KMS-11 (cell line): ENCODE data around the gene EML6.

Experiments
- H2AFZ ChIP-seq: fragments of 200-600 bp; sonication (generic); 2 replicates; pipeline ENCODE4 v1.6.1; 2016; ENCODE audit warnings: antibody characterized with exemption, mixed run types, low read depth
- H3K27ac ChIP-seq: fragments of 200-600 bp; sonication (generic); 2 replicates; pipeline ENCODE4 v1.6.1; 2016; ENCODE audit warnings: mild to moderate bottlenecking, mixed run types
- H3K27me3 ChIP-seq: fragments of 200-600 bp; sonication (generic); 2 replicates; pipeline ENCODE4 v1.6.1; 2017; ENCODE audit warnings: mild to moderate bottlenecking, low read depth, mixed run types, moderate library complexity; ENCODE audit not compliant: insufficient read depth
- H3K36me3 ChIP-seq: fragments of 200-600 bp; sonication (generic); 2 replicates; pipeline ENCODE4 v1.6.1; 2017; ENCODE audit warnings: mild to moderate bottlenecking, mixed run types; ENCODE audit not compliant: insufficient read depth
- H3K4me1 ChIP-seq: fragments of 200-600 bp; sonication (generic); 2 replicates; pipeline ENCODE4 v1.6.1; 2016; ENCODE audit warnings: mild to moderate bottlenecking, low read depth, mixed run types; ENCODE audit not compliant: poor library complexity, severe bottlenecking
- H3K4me2 ChIP-seq: fragments of 200-600 bp; sonication (generic); 2 replicates; pipeline ENCODE4 v1.7.0; 2016; ENCODE audit warnings: mild to moderate bottlenecking, mixed run types
- H3K4me3 ChIP-seq: fragments of 200-600 bp; sonication (generic); IDR thresholded peaks from 2 replicates; pipeline ENCODE4 v1.6.1; 2017; ENCODE audit warnings: low read depth, low read length, mixed read lengths; ENCODE audit not compliant: insufficient read depth
- H3K79me2 ChIP-seq: fragments of 200-600 bp; sonication (generic); 2 replicates; pipeline ENCODE4 v1.6.1; 2016; ENCODE audit warnings: low read depth, mixed run types; ENCODE audit not compliant: insufficient read depth
- H3K9ac ChIP-seq: fragments of 200-600 bp; sonication (generic); 2 replicates; pipeline ENCODE4 v1.6.1; 2016; ENCODE audit warnings: mild to moderate bottlenecking, mixed run types
- H4K20me1 ChIP-seq: fragments of 200-600 bp; sonication (generic); 2 replicates; pipeline ENCODE4 v1.6.1; 2016; ENCODE audit warnings: mild to moderate bottlenecking, mixed run types; ENCODE audit not compliant: insufficient read depth
- TF ChIP-seq, protein P1 (sequence below): fragments of 200-600 bp; sonication (generic); conservative IDR thresholded peaks from 2 replicates; pipeline ENCODE4 v1.6.1; 2017; ENCODE audit warnings: low read depth, mild to moderate bottlenecking, antibody characterized with exemption, low read length, moderate library complexity, mixed read lengths

Gene EML6

DNA sequence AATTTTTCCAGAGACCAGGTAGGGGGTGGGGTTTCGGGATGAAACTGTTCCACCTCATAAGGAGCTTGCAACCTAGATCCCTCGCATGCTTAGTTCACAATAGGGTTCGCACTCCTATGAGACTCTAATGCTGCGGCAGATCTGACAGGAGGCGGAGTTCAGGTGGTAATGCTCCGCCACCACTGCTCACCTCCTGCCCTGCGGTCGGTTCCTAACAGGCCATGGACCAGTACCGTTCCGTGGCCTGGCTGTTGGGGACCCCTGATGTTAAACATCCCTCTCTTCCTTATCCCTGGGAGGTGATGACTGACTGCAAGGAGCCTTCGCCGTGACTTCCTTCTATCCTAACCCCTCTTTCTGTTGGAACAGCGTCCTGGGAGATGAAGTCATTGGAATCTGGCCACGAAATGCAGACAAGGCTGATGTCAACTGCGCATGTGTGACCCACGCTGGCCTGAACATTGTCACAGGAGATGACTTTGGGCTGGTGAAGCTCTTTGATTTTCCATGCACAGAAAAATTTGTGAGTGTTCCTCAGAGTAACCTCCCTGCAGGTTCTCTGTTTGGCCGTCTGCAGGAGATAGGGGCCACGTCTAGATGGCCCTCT lies 244.4 kb downstream of the EML6 start:
- Histone ChIP-seq H3K36me3 (no peaks in the 10 kb centered on the region), H3K4me2 (no peak overlapping the region), H3K9ac (no peak overlapping the region), H2AFZ (no peak overlapping the region), H4K20me1 (no peaks in the 10 kb centered on the region), H3K79me2 (no peaks in the 10 kb centered on the region), H3K27me3 (no peaks in the 10 kb centered on the region), H3K4me1 (peaks cover 7% of the 10 kb centered on the region), H3K27ac (no peak overlapping the region), H3K4me3 (no peak overlapping the region)
- TF ChIP-seq, protein P1, sequence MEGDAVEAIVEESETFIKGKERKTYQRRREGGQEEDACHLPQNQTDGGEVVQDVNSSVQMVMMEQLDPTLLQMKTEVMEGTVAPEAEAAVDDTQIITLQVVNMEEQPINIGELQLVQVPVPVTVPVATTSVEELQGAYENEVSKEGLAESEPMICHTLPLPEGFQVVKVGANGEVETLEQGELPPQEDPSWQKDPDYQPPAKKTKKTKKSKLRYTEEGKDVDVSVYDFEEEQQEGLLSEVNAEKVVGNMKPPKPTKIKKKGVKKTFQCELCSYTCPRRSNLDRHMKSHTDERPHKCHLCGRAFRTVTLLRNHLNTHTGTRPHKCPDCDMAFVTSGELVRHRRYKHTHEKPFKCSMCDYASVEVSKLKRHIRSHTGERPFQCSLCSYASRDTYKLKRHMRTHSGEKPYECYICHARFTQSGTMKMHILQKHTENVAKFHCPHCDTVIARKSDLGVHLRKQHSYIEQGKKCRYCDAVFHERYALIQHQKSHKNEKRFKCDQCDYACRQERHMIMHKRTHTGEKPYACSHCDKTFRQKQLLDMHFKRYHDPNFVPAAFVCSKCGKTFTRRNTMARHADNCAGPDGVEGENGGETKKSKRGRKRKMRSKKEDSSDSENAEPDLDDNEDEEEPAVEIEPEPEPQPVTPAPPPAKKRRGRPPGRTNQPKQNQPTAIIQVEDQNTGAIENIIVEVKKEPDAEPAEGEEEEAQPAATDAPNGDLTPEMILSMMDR = no peak

DNA sequence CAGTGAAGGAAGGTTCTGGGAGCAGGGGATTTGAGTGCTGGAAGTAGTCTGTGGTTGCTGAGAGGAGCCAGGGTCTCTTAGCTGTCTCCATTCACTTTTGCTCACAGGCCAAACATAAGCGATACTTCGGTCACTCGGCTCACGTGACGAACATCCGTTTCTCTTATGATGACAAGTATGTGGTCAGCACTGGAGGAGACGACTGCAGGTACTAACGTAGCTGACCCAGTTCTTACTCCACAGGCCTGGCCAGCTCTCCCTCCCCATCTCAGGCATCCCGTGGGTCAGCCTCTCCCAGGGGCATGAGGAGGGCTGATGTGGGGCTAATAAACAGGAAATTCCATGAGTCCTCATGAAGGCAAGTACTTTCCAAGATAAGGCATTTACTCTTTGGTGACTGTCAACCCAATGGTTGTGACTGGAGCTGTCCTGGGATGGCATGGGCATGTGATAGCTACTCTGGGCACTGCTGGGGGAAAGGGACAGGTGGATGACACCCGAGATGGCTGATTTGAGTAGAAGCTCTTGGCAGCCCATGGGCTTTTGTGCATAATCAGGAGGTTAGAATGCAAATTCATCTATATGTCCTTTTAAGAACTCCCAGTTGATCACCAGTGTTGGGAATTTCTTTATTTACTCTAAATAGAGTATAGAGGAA lies 245.2 kb downstream of the EML6 start:
- TF ChIP-seq, protein P1 = no peak
- Histone ChIP-seq H3K36me3 (no peaks in the 10 kb centered on the region), H4K20me1 (no peaks in the 10 kb centered on the region), H3K4me3 (no peak overlapping the region), H3K4me1 (peaks cover 7% of the 10 kb centered on the region), H2AFZ (no peak overlapping the region), H3K27me3 (no peaks in the 10 kb centered on the region), H3K4me2 (no peak overlapping the region), H3K9ac (no peak overlapping the region), H3K79me2 (no peaks in the 10 kb centered on the region), H3K27ac (no peak overlapping the region)

DNA sequence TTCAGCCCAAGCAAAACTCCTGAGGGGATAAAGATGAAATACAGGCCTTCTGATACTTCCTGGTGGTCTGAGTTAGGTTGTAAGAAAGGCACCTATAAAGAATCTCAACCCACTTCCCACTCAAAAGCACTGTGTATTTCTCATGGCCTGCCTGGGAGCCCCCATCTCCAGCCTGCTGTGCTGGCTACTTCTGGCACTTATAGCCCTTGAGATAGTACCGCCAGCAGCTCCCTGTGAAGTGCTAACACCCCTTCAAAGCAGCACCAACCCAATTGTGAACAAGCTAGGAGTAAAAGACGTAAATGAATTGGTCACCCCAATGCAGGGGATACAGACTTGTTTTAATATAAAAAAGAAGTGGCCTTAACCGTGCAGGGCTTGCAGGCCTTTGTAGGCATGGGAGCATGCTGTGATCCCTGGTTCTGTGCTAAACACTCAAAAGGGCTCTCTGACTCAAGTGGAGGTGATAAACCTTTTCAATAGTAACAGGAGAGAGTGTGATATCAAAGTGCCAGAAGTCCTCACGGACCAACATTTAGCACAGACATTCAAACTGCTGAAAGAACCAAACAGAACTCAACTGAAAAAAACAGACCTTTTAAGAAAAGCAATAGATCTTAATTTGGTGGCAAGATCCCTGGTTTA lies 246.0 kb downstream of the EML6 start:
- Histone ChIP-seq H3K4me2 (no peak overlapping the region), H3K4me1 (peaks cover 7% of the 10 kb centered on the region), H3K4me3 (no peak overlapping the region), H3K79me2 (0 out of 2 replicates have a peak, but pooled peaks cover 2% of the 10 kb centered on the region), H3K36me3 (no peaks in the 10 kb centered on the region), H2AFZ (no peak overlapping the region), H4K20me1 (no peaks in the 10 kb centered on the region), H3K27me3 (no peaks in the 10 kb centered on the region), H3K27ac (no peak overlapping the region), H3K9ac (no peak overlapping the region)
- TF ChIP-seq, protein P1 = no peak

DNA sequence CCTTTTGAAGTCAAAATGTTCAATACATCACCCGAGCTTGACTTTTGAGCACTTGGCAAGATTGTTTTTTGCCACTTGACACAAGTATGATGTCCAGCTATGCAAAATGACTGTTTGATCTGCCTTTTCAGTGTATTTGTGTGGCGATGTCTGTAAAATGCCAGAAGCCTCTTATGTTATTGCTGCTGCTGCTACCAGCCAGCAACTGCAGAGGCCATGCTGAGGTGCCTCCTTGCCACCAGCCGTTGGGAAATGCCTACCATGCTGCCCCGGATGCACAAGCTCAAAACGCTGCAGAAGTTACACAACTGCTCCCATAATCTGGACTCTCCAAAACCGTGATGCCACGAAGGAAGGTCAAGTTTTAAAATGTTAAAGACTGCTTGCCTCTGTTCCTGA lies 246.5 kb downstream of the EML6 start:
- Histone ChIP-seq H3K79me2 (peaks cover 7% of the 10 kb centered on the region; the same call in 1 of the 2 replicates), H3K4me3 (no peak overlapping the region), H3K4me2 (no peak overlapping the region), H3K27ac (no peak overlapping the region), H4K20me1 (no peaks in the 10 kb centered on the region), H3K9ac (no peak overlapping the region), H3K27me3 (no peaks in the 10 kb centered on the region), H3K36me3 (no peaks in the 10 kb centered on the region), H3K4me1 (peaks cover 10% of the 10 kb centered on the region), H2AFZ (no peak overlapping the region)
- TF ChIP-seq, protein P1 = no peak
